Measurements from ENCODE around the gene SPRYD4.

The SPRYD4 gene

DNA sequence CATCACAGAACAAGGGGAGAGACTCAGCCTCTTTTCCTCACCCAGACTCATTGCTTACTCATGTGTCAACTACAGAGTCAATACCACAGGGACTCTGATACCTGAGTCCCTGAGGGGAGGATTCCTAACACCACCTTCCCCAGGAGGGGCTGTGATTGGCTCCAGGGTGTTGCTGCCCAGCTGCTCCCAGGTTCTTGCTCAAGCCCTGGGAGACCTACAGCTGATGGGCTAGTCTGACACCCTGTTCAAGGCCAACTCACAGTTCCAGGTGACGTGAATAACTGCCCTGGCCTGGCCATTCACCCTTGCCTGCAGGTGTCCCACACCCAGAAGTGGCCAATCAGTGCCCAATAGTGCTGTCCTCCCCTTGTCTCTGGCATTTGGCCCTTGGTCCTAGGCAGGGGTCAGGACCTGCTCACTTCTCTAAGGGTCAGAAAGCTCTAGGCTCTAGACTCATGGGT is 8.6 kb downstream of the SPRYD4 start:
- DNase-seq (ENCODE audit: low spot score): no peak
- no peak for TF ChIP-seq CTCF (IDR thresholded peaks at IDR 0.05; ENCODE audit: extremely low read depth, missing control alignments)

DNA sequence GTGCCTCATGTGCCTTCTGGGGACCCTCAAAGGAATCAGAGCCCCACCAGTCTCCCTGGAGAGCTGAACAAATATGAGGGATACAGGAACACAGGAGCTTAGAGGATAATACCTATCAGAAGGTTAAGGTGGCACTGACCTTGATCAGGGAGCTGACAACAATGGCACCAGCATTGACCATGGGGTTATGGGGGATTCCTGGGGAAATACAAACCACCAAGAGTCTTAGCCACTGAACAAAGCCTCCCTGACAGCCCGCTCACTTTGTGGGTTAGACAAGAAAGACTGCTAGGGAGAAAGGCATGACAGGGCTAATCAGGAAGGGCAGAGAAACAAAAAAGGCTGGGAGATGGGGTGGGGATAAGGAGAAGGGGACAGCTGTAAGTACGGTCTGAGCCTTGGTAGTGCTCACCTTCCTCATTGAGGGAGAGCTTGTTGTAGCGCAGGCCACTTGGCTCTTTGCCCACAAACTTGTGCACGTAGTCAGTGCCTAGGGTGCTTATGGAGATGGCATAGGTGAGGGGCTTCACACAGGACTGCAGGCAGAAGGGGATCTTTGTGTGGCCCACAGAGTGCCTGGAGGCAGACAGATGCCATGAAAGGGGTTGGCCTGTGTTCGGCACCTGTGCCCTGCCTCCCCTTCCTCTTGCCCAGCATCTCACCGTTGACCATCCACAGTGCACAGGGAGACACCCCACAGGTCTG is 9.3 kb downstream of the SPRYD4 start:
- no peak for TF ChIP-seq CTCF (IDR thresholded peaks at IDR 0.05; ENCODE audit: extremely low read depth, missing control alignments)
- no peak for DNase-seq (ENCODE audit: low spot score)

DNA sequence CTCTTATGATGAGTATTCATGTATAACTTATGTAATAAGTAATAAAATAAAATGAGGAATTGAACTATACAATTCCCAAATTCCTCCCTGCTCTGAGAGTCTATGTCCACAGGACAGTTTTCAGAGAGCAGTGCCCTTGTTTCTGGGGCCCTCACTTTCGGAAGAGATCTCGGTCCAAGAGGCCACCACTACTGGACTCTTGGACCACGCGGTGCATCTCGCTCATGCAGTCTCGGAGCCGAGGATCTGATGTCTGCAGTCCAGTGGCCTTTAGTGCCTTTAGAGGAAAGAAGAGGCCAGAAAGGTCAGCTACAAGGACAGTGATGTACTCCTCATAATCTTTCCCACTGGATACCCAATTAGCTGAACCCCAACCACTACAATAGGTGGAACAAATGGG is 11.2 kb downstream of the SPRYD4 start:
- no peak for DNase-seq (ENCODE audit: low spot score)

DNA sequence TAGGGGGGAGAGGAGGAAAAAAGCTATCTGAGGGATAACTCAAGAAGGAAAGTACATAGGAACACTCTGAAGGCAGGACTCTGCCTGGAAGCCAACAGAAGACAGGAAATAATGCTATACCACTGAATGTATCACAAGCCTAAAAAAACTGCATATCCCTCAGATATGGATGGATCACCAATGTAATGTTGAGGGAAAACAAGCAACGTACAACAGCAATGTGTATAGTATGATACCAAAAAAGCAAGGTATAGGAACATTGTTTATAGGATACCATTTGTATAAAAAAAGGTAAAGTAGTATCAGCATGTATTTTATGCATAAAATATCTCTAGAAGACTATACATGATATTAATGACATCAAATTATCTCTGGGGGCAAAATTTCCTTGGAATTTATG is 16.2 kb downstream of the SPRYD4 start:
- DNase-seq (ENCODE audit: low spot score): no peak
- TF ChIP-seq CTCF (IDR thresholded peaks at IDR 0.05; ENCODE audit: extremely low read depth, missing control alignments): no peak

More for the DNA sequence above, 11.2 kb downstream of the SPRYD4 start:
- TF ChIP-seq CTCF (IDR thresholded peaks at IDR 0.05; ENCODE audit: extremely low read depth, missing control alignments): no peak

DNA sequence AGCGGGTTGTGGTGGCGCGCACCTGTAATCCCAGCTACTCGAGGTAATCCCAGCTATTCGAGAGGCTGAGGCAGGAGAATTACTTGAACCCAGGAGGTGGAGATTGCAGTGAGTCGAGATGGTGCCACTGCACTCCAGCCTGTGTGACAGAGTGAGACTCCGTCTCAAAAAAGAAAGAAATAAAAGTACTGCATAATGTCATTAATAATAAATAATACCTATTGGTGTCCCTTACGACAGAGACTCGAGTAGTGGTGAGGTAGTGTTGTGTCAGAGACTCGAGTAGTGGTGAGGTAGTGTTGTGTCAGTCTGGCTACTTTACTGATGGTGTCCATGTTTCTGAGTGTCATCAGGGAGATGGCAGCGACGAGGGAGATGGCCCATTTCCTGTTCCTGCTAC is 18.3 kb downstream of the SPRYD4 start:
- no peak for DNase-seq (ENCODE audit: low spot score)
- TF ChIP-seq CTCF (IDR thresholded peaks at IDR 0.05; ENCODE audit: extremely low read depth, missing control alignments): no peak

- TF ChIP-seq CTCF (IDR thresholded peaks at IDR 0.05; ENCODE audit: extremely low read depth, missing control alignments): no peak
- no peak for DNase-seq (ENCODE audit: low spot score)
Observed at GRCh38 chr12:56487448-56488040, 19.2 kb downstream of the SPRYD4 start.

DNA sequence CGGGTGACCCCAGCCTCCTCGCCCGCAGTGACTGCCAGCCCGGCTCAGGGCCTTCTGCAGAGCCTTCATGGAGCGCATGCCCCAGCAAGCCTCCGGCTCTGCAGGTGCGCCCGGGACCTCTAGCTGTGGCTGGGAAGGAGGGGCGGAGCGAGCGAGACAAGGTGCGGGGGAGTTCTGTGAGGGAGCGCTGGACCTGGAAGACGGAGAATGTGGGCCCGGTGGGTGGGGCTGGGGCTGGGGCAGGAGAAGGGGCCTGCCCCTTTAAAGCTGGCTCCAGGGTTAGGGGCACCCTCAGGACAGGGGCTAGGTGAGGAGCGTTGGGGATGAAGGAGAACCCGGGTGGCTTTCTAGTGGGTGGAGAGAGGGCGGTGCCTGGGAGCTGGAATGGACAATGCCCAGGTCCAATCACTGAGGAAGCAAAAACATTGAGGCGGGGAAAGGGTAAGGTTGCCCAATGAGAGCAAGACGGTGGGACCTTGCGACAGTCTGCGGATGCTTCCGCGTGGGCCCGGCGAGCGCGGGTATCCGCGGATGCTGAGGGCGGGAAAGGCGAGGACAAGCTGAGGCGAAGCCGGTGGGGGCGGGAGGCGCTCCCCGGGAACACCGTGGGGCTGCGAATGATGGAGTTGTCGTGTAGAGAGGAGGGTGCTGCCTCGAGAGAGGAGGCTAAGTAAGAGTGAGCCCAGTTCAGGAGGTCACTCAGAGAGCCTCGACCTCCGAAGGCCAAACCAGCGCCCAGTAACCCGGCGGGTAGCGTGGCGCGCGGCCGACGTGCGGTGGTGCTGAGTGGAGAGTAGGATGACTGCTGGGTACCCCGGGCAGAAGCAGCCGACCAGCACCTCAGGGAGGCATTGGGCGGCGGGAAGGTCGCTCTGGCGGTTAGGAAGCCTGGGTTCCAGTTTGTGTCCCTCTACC is 19.9 kb downstream of the SPRYD4 start, which contains the start of gene GLS2:
Gene GLS2, minus strand, starts transcription at position 121 of the 915 bp plus-strand sequence. Its CDS starts 43 bp downstream, at position 78.
- peak; percentile 94 for DNase-seq (ENCODE audit: low spot score)
- no peak for TF ChIP-seq CTCF (IDR thresholded peaks at IDR 0.05; ENCODE audit: extremely low read depth, missing control alignments)

All from GM20000 (cell line).